GM21825 (cell line): ENCODE measurements around the gene ALX3.

Source experiments
- ATAC-seq: cut with Tn5 transposase; IDR thresholded peaks from one replicate; pipeline ENCODE4 v1.9.1; 2021; ENCODE audit warnings: mild to moderate bottlenecking, moderate library complexity; ENCODE audit not compliant: unreplicated experiment

Gene ALX3

GRCh38 chr1:110067479-110067892, 3.0 kb downstream of the ALX3 start:
- no peak for ATAC-seq

DNA sequence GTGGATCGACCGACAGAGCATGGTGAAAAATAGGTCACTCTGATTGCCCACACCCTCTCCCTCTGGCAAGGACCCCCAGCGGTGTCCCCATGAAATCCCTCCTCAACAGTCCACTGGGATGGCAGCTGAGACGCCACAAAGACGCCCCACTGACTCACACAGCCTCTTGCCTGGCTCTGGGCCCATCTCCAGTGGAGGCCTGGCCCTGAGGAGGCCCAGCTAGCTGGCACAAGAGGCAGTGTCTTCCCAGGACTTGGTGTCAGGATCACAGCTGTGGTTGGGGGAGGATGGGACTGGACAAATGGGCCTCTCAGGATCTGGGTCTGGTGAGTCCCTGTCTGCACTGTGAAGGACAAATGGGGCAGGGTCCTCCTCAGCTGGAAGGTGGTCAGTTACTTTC, 4.6 kb downstream of the ALX3 start:
- ATAC-seq: no peak

GRCh38 chr1:110064576-110065337, 5.7 kb downstream of the ALX3 start:
- ATAC-seq: no peak

DNA sequence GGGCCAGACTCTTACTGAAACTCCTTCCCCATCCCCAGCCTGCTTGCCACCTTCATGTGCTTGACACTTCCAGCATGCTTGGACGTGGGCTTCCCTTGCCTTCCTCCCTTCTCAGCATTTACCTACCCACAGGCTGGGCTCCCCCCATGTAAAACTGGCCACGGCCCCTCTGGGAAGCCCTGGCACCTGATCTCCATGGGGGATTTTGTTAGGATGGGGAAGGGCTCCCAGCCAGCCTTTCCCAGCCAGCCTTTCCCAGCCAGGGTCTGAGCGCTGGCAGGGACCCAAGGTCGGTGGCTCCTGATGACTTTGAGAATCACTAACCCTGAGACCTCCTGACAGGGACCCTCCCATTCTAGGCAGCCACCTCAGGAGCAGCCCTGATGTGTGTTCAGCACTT, 6.7 kb downstream of the ALX3 start:
- ATAC-seq: no peak

GRCh38 chr1:110062612-110063011, 7.9 kb downstream of the ALX3 start:
- ATAC-seq: no peak

DNA sequence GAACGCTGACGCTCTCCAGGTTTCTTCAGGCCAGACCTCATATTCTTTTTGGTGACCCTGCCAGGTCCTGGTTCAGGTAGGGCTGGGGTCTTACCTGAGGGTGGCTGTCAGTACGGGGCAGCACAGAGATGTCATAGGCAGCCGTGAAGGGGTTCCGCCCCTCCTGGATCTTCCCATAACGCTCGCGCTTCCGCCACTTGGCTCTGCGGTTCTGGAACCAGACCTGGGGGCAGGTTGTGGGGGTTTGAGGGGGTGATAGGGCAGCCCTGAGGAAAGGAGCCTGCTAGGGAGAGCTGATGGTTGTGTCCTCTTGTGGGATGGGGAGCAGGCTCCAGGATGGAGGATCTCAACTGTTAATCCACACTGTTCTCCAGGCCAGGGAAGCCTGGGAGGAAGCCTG, 9.1 kb downstream of the ALX3 start:
- no peak for ATAC-seq

- ATAC-seq: no peak
Measured at GRCh38 chr1:110060662-110061060, 9.8 kb downstream of the ALX3 start.

- no peak for ATAC-seq
Measured at GRCh38 chr1:110060034-110060661, 10.3 kb downstream of the ALX3 start.

DNA sequence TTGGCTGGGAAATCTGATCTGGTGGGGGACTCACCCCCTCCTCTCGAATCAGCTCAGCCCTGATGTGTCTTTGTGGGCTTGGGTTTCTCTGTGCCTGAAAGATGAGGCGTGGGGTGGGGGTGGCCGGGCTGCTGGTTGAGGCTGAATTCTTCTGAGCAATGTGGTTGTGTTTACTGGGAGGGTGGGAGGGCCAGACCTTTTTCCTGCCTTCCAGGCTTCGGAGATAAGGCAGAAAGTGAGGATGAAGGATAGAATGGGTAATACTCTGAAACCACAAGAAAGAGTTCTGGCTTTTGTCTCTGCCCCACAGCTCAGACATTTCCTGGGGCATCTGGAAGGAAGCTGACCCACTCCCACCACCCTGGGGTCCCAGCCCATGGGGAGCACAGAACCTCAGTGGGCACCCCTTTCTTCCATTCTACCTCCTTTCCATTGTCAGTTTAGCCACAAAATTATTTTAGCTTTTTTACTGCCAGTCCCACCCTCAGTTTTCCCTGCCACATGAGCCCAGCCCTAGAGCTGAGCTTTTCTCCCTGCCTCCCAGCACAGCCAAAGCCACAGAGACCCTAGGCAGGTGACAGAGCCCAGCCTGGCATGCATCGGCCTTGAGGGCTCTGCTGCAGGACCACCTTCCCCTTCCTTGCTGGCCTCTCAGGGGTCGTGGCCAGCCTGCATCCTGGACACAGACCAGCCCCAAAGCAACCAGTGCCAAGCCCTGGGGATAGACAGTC, 11.2 kb downstream of the ALX3 start:
- ATAC-seq: no peak

- ATAC-seq: no peak
Measured at GRCh38 chr1:110058591-110058990, 11.9 kb downstream of the ALX3 start.

GRCh38 chr1:110057963-110058518, 12.4 kb downstream of the ALX3 start:
- ATAC-seq: no peak

GRCh38 chr1:110056776-110057175, 13.7 kb downstream of the ALX3 start:
- ATAC-seq: no peak

DNA sequence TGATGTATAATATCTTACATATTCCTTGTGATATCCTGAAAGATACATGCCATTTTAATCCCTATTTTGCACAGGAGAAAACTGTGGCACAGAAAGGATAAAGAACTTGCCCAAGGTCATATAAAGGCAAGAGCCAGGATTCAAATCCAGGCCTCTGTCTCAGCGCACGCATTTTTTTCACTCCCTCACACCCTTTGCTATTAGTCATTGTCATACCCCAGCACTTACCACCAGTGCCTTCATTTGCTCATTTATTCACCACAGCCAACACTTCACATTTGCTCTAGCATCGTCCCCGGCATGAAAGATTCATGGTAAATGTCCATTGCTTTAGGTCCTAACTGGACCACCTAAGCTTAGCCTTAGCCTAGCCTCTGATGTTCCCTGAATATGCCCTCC, 14.2 kb downstream of the ALX3 start:
- no peak for ATAC-seq

GRCh38 chr1:110055493-110056284, 14.8 kb downstream of the ALX3 start:
- ATAC-seq: no peak

DNA sequence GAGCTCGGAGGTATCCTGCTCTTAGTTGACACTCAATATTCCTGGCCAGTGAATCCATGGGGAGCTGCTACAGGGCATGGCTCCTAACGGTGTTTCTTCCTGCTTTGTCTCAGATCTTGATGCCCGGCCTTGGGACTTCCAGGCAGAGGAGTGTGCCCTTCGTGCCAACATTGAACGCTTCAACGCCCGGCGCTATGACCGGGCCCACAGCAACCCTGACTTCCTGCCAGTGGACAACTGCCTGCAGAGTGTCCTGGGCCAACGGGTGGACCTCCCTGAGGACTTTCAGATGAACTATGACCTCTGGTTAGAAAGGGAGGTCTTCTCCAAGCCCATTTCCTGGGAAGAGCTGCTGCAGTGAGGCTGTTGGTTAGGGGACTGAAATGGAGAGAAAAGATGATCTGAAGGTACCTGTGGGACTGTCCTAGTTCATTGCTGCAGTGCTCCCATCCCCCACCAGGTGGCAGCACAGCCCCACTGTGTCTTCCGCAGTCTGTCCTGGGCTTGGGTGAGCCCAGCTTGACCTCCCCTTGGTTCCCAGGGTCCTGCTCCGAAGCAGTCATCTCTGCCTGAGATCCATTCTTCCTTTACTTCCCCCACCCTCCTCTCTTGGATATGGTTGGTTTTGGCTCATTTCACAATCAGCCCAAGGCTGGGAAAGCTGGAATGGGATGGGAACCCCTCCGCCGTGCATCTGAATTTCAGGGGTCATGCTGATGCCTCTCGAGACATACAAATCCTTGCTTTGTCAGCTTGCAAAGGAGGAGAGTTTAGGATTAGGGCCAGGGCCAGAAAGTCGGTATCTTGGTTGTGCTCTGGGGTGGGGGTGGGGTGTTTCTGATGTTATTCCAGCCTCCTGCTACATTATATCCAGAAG, 16.7 kb downstream of the ALX3 start:
- ATAC-seq: no peak

DNA sequence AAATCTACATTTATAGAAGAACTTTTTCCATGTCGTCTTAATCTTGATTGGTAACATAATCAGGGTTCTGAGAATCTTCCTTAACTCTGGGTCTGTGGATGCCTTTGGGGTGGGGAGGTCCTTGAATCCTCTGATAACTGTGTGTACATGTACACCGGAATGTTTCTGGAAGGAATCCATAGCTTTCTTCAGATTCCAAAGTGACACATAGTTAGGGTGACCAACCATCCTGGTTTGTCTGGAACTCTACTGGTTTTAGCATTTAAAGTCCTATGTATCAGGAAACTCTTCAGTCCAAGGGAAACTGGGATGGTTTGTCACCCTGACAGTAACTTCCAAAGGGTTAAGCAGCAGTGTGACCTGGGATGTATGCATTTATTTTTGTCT, 19.2 kb downstream of the ALX3 start:
- no peak for ATAC-seq

GRCh38 chr1:110050602-110051261, 19.7 kb downstream of the ALX3 start:
- no peak for ATAC-seq

GRCh38 chr1:110049801-110050601, 20.5 kb downstream of the ALX3 start:
- ATAC-seq: no peak
